DND-41 (cell line): Measurements from ENCODE around the gene FRMPD4.

Experiments used
- CTCF ChIP-seq: IDR thresholded peaks from 2 replicates; pipeline ENCODE4 v1.5.1; 2012; ENCODE audit warnings: borderline replicate concordance, low read length, moderate library complexity, mild to moderate bottlenecking; ENCODE audit not compliant: poor library complexity, severe bottlenecking; ENCODE audit errors: extremely low read depth
- EZH2 ChIP-seq: IDR thresholded peaks from 3 replicates; pipeline ENCODE4 v1.6.1; 2012; ENCODE audit warnings: borderline replicate concordance, low read depth, mild to moderate bottlenecking, moderate library complexity, low read length, inconsistent platforms; ENCODE audit not compliant: severe bottlenecking

- TF ChIP-seq CTCF (no peak), EZH2 (no peak)
Measured at GRCh38 chrX:12159799-12160198, 21.5 kb downstream of the FRMPD4 start.
